Loucy (cell line): ENCODE data around the gene TAGAP.

Experiments
- CTCF ChIP-seq: fragments of 200-600 bp; sonication (generic); conservative IDR thresholded peaks from 2 replicates; pipeline ENCODE4 v1.5.1; 2014; ENCODE audit warnings: mild to moderate bottlenecking, antibody characterized with exemption, low read length
- EZH2phosphoT487 ChIP-seq: fragments of 200-600 bp; IDR thresholded peaks from 2 replicates; pipeline ENCODE4 v1.6.1; 2018; ENCODE audit warnings: antibody characterized with exemption, mild to moderate bottlenecking, moderate library complexity, borderline replicate concordance

- no peak for TF ChIP-seq CTCF
- TF ChIP-seq EZH2phosphoT487, result no peak
Measured at GRCh38 chr6:159033160-159034049, 11.4 kb downstream of the TAGAP start.
